ENCODE data around the gene PLCXD1. TPM values are rescaled to one million over a fixed set of nuclear protein-coding genes. Genes with fewer than 3 reads are reported as not detected.

PLCXD1 gene
- total and polyA plus RNA-seq, 2 experiments from 2014 or later, result 22.0 to 40.1 TPM

DNA sequence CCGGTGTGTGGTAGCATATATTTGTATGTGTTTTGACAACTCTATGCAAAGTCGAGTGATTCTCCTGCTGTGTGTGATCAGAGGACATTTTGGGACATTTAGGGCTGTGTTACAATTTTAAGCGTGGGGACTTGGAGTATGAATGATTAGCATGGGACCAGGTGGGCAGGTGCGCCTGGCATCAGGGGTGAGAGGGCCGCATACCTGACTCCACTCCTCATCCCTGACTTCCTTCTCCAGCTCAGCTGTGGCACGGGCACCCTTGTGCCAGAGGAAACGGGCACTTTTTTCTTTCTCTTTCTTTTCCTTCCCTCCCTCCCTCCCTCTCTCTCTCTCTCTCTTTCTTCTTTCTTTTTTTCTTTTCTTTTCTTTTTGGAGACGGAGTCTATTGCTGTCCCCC is 15.7 kb upstream of the PLCXD1 start:
- H3K27ac ChIP-seq, result no peak overlapping the region
- no peaks in the 10 kb centered on the region for H3K36me3 ChIP-seq (replicated peaks; ENCODE audit: insufficient read depth, low read depth)
- H3K9me3 ChIP-seq (ENCODE audit: low read depth), result no peaks in the 10 kb centered on the region
- TF ChIP-seq EZH2 (IDR thresholded peaks at IDR 0.05; ENCODE audit: borderline replicate concordance) (no peak), EZH2phosphoT487 (IDR thresholded peaks at IDR 0.05; ENCODE audit: low read depth, severe bottlenecking, unreplicated experiment) (no peak)
- H3K4me1 ChIP-seq (ENCODE audit: insufficient read depth), result peaks cover 22% of the 10 kb centered on the region
- no peak for DNase-seq (ENCODE audit: low spot score)
- H4K20me1 ChIP-seq (ENCODE audit: insufficient read depth, poor library complexity, severe bottlenecking), result no peaks in the 10 kb centered on the region
- H3K27me3 ChIP-seq, result no peaks in the 10 kb centered on the region
- no peak overlapping the region for H3K4me2 ChIP-seq
- H2AFZ ChIP-seq, result no peak overlapping the region
- WGBS (ENCODE audit: low lambda C conversion rate, missing lambda C conversion rate), result 98% methylated on average over 6 of the region's 8 CpGs
- H3K4me3 ChIP-seq, result no peak overlapping the region
- H3K79me2 ChIP-seq, result no peaks in the 10 kb centered on the region
- no peaks in the 10 kb centered on the region for H3K9me2 ChIP-seq (replicated peaks; ENCODE audit: insufficient read depth)

DNA sequence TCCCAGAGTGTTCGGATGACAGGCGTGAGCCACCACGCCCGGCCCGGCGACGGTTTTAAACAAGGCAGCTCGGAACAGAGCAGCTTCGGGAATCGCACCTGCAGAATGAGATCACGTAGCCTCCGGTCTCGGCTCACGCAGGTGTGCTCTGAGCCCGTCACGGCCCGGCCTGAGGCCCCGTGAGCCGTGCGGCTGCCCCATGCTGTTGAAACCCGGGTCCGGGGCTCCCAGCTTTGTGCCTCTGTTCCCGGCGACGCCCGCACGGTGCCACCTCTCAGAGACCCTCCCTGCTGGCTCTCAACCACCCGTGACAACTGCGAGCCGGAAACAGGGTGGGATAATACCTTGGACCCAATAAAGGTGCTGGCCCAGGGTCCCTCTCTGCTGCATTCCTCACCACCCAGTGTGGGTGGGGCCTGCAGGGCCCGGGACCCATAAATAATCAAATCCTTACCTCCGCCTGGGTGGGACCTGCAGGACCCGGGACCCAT is 13.4 kb upstream of the PLCXD1 start:
- no peak overlapping the region for H3K27ac ChIP-seq
- H3K9me2 ChIP-seq (replicated peaks; ENCODE audit: insufficient read depth), result no peaks in the 10 kb centered on the region
- 69% methylated on average over 32 of the region's 33 CpGs for WGBS (ENCODE audit: low lambda C conversion rate, missing lambda C conversion rate)
- TF ChIP-seq EZH2phosphoT487 (IDR thresholded peaks at IDR 0.05; ENCODE audit: low read depth, severe bottlenecking, unreplicated experiment) (no peak), EZH2 (IDR thresholded peaks at IDR 0.05; ENCODE audit: borderline replicate concordance) (no peak)
- TF ChIP-seq, protein P1, sequence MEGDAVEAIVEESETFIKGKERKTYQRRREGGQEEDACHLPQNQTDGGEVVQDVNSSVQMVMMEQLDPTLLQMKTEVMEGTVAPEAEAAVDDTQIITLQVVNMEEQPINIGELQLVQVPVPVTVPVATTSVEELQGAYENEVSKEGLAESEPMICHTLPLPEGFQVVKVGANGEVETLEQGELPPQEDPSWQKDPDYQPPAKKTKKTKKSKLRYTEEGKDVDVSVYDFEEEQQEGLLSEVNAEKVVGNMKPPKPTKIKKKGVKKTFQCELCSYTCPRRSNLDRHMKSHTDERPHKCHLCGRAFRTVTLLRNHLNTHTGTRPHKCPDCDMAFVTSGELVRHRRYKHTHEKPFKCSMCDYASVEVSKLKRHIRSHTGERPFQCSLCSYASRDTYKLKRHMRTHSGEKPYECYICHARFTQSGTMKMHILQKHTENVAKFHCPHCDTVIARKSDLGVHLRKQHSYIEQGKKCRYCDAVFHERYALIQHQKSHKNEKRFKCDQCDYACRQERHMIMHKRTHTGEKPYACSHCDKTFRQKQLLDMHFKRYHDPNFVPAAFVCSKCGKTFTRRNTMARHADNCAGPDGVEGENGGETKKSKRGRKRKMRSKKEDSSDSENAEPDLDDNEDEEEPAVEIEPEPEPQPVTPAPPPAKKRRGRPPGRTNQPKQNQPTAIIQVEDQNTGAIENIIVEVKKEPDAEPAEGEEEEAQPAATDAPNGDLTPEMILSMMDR (IDR thresholded peaks at IDR 0.05; ENCODE audit: poor library complexity), result no peak
- no peaks in the 10 kb centered on the region for H3K27me3 ChIP-seq
- no peak overlapping the region for H2AFZ ChIP-seq
- no peak overlapping the region for H3K4me3 ChIP-seq
- H3K36me3 ChIP-seq (replicated peaks; ENCODE audit: insufficient read depth, low read depth), result no peaks in the 10 kb centered on the region
- H3K79me2 ChIP-seq, result no peaks in the 10 kb centered on the region
- peaks cover 2% of the 10 kb centered on the region for H3K4me1 ChIP-seq (ENCODE audit: insufficient read depth)
- no peaks in the 10 kb centered on the region for H4K20me1 ChIP-seq (ENCODE audit: insufficient read depth, poor library complexity, severe bottlenecking)
- DNase-seq (ENCODE audit: low spot score), result peak; percentile 42
- no peaks in the 10 kb centered on the region for H3K9me3 ChIP-seq (ENCODE audit: low read depth)
- H3K4me2 ChIP-seq, result no peak overlapping the region

DNA sequence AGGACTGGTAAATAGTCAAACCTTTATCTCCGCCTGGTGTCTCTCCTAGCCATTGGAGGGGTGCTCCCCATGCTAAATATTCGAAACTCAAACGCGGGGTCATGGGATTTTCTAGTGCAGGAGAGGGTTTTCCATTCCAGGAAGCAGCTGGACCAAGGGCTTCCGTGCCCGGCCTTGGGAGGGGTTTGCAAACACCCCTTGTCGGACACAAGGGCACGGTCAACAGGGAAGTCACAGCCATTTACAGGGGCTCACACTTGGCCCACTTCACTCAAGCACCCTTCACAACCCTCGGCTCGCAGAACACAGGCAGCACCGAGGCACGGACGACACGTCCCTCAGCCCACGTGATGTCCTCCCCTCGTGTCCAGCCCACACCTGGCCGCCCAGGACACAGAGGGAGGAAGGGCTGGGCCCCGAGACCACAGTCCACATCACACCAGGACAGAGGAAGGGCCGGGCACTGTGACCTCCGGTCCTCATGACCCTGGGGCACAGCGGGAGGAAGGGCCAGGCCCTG is 10.3 kb upstream of the PLCXD1 start:
- Histone ChIP-seq H3K4me1 (ENCODE audit: insufficient read depth) (peaks cover 8% of the 10 kb centered on the region), H3K4me2 (no peak overlapping the region), H3K79me2 (no peaks in the 10 kb centered on the region), H3K36me3 (replicated peaks; ENCODE audit: insufficient read depth, low read depth) (no peaks in the 10 kb centered on the region), H3K27me3 (no peaks in the 10 kb centered on the region), H3K27ac (no peak overlapping the region), H3K9me2 (replicated peaks; ENCODE audit: insufficient read depth) (no peaks in the 10 kb centered on the region), H3K9me3 (ENCODE audit: low read depth) (no peaks in the 10 kb centered on the region), H2AFZ (no peak overlapping the region), H4K20me1 (ENCODE audit: insufficient read depth, poor library complexity, severe bottlenecking) (no peaks in the 10 kb centered on the region), H3K4me3 (no peak overlapping the region)
- 82% methylated on average over 17 of the region's 21 CpGs for WGBS (ENCODE audit: low lambda C conversion rate, missing lambda C conversion rate)
- TF ChIP-seq, protein P1 (IDR thresholded peaks at IDR 0.05; ENCODE audit: poor library complexity), result no peak
- no peak for TF ChIP-seq EZH2 (IDR thresholded peaks at IDR 0.05; ENCODE audit: borderline replicate concordance)
- no peak for TF ChIP-seq EZH2phosphoT487 (IDR thresholded peaks at IDR 0.05; ENCODE audit: low read depth, severe bottlenecking, unreplicated experiment)
- DNase-seq (ENCODE audit: low spot score), result no peak

DNA sequence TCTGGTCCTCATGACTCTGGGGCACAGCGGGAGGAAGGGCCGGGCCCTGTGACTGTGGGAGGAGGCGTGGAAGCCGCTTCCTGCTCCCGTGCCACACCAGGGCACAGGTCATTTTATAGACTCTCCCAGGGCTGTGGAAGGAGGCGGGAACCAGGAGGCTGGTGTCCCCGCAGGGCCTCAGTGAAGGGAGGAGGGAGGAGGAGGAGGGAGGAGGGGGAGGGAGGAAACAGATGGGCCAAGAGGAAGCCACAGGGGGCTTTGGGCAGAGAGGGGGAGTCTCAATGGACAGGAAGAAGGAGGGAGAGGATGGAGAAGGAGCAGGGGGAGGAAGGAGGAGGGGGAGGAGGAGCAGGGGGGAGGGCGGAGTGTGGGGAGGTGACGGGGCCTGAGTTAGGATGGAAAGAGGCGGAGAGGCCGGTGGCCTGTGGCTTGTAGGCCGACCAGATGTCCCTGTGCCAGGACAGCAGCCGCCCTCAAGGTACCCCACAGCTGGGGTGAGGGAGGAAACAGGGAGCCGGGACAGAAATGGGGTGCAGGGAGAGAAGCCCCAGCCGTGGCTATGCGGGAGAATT is 6.2 kb upstream of the PLCXD1 start:
- Histone ChIP-seq H3K27ac (peak overlapping the region; percentile 72), H3K4me2 (peak overlapping the region; percentile 97), H3K9me2 (replicated peaks; ENCODE audit: insufficient read depth) (no peaks in the 10 kb centered on the region), H3K79me2 (peaks cover 20% of the 10 kb centered on the region), H4K20me1 (ENCODE audit: insufficient read depth, poor library complexity, severe bottlenecking) (no peaks in the 10 kb centered on the region), H3K4me3 (no peak overlapping the region), H3K4me1 (ENCODE audit: insufficient read depth) (peaks cover 16% of the 10 kb centered on the region), H3K9me3 (ENCODE audit: low read depth) (no peaks in the 10 kb centered on the region), H2AFZ (no peak overlapping the region), H3K36me3 (replicated peaks; ENCODE audit: insufficient read depth, low read depth) (no peaks in the 10 kb centered on the region), H3K27me3 (no peaks in the 10 kb centered on the region)
- peak; percentile 72 for DNase-seq (ENCODE audit: low spot score)
- TF ChIP-seq EZH2 (IDR thresholded peaks at IDR 0.05; ENCODE audit: borderline replicate concordance) (no peak), EZH2phosphoT487 (IDR thresholded peaks at IDR 0.05; ENCODE audit: low read depth, severe bottlenecking, unreplicated experiment) (no peak)
- TF ChIP-seq, protein P1 (IDR thresholded peaks at IDR 0.05; ENCODE audit: poor library complexity), result no peak
- WGBS (ENCODE audit: low lambda C conversion rate, missing lambda C conversion rate), result 44% methylated on average over 9 of the region's 16 CpGs

Measured in hepatocyte (in vitro differentiated cells).